Karpas-422 (cell line): Measurements from ENCODE around the gene GPSM3. TPM values are rescaled to one million over a fixed set of nuclear protein-coding genes. Genes with fewer than 3 reads are reported as not detected.
"Not testable (repeated sequence)": the region's sequence is repeated elsewhere in the genome, so short reads cannot be mapped to it uniquely, and the experiment has no call there.

Experiments
- DNase-seq: peaks from one replicate; pipeline ENCODE4 v3.0.0-alpha.2; 2015
- H2AFZ ChIP-seq: fragments of 200-600 bp; sonication (generic); 2 replicates; pipeline ENCODE4 v1.6.1; 2014; ENCODE audit warnings: antibody characterized with exemption, low read length, mixed read lengths
- H3K27ac ChIP-seq: fragments of 200-600 bp; sonication (generic); 2 replicates; pipeline ENCODE4 v1.5.1; 2014; ENCODE audit warnings: mild to moderate bottlenecking, low read length, moderate library complexity
- H3K27me3 ChIP-seq: fragments of 200-600 bp; sonication (generic); 2 replicates; pipeline ENCODE4 v1.6.1; 2014; ENCODE audit warnings: low read length, mixed read lengths
- H3K36me3 ChIP-seq: fragments of 200-600 bp; sonication (generic); 2 replicates; pipeline ENCODE4 v1.6.1; 2014; ENCODE audit warnings: low read length, mixed read lengths; ENCODE audit not compliant: insufficient read depth
- H3K4me1 ChIP-seq: fragments of 200-600 bp; sonication (generic); 2 replicates; pipeline ENCODE4 v1.6.1; 2014; ENCODE audit warnings: mild to moderate bottlenecking, low read length, mixed read lengths
- H3K4me2 ChIP-seq: fragments of 200-600 bp; sonication (generic); 2 replicates; pipeline ENCODE4 v1.6.1; 2014; ENCODE audit warnings: low read length, low read depth, mild to moderate bottlenecking; ENCODE audit not compliant: poor library complexity, severe bottlenecking
- H3K4me3 ChIP-seq: fragments of 200-600 bp; sonication (generic); 2 replicates; pipeline ENCODE4 v1.5.1; 2014; ENCODE audit warnings: mild to moderate bottlenecking, antibody characterized with exemption, low read length, mixed read lengths
- H3K79me2 ChIP-seq: fragments of 200-600 bp; sonication (generic); 2 replicates; pipeline ENCODE4 v1.6.1; 2014; ENCODE audit warnings: mild to moderate bottlenecking, low read length, mixed read lengths
- H3K9ac ChIP-seq: fragments of 200-600 bp; sonication (generic); 2 replicates; pipeline ENCODE4 v1.6.0; 2014; ENCODE audit warnings: low read length
- H3K9me2 ChIP-seq: fragments of 200-600 bp; sonication (generic), shearing (Covaris generic); replicated peaks from 2 replicates; pipeline ENCODE4 v1.6.0; 2014; ENCODE audit warnings: mild to moderate bottlenecking, low read length, moderate library complexity; ENCODE audit not compliant: insufficient read depth
- H3K9me3 ChIP-seq: fragments of 300-700, 200-600 bp; sonication (generic); 2 replicates; pipeline ENCODE4 v1.6.1; 2014; ENCODE audit warnings: low read length, mixed read lengths
- H4K20me1 ChIP-seq: fragments of 200-600 bp; sonication (generic); 2 replicates; pipeline ENCODE4 v1.6.1; 2014; ENCODE audit warnings: mild to moderate bottlenecking, antibody characterized with exemption, low read length, low read depth; ENCODE audit not compliant: insufficient read depth
- small RNA-seq: library from RNA; depleted of rRNA; stranded (forward); fragments of <200 nt; gene quantifications from one replicate; pipeline ENCODE3, GENCODE V24; 2014
- total RNA-seq: library from RNA; depleted of rRNA; stranded (reverse); fragments of >200 nt; shearing (Covaris generic); gene quantifications from 2 replicates; pipeline ENCODE4 v1.2.3, GENCODE V29; 2014; ENCODE audit warnings: low replicate concordance; rRNA removed

Gene GPSM3
- total RNA-seq, 1 experiment from 2014 or later: 66.5 TPM

- H3K4me2 ChIP-seq, H3K4me3 ChIP-seq: not testable (repeated sequence)
Observed at GRCh38 chr6:32144238-32144637, 48.2 kb downstream of the GPSM3 start.

More at GRCh38 chr6:32144238-32144637, 48.2 kb downstream of the GPSM3 start:
- not testable (repeated sequence) for H3K27me3 ChIP-seq, H2AFZ ChIP-seq, H3K4me1 ChIP-seq, H3K9me2 ChIP-seq, H3K36me3 ChIP-seq, H3K9me3 ChIP-seq, H3K27ac ChIP-seq, H3K9ac ChIP-seq, DNase-seq, H3K79me2 ChIP-seq, H4K20me1 ChIP-seq

Small RNA genes lying within 50 kb of the gene (small RNA-seq; reads per million reads assigned to genes)
- not detected for gene AL662884.1
- not detected for gene MIR6833

Other genes with a start within 250 kb of the GPSM3 start
- 0.22 TPM in 1 of 2 replicates, not detected in the other for gene CFB, start 246.5 kb downstream of the GPSM3 start, total RNA-seq
- 56.3 and 146 TPM in 2 replicates for gene NELFE, start 233.7 kb downstream of the GPSM3 start, total RNA-seq
- 43.7 and 60.0 TPM in 2 replicates for gene SKIC2, start 233.5 kb downstream of the GPSM3 start, total RNA-seq
- 20.8 and 25.0 TPM in 2 replicates for gene DXO, start 220.5 kb downstream of the GPSM3 start, total RNA-seq
- gene C4A, start 210.6 kb downstream of the GPSM3 start, total RNA-seq: 2.9 and 3.8 TPM in 2 replicates
- gene C4B, start 177.8 kb downstream of the GPSM3 start, total RNA-seq: 1.9 and 6.6 TPM in 2 replicates
- not detected in 2 replicates for gene CYP21A2, start 154.2 kb downstream of the GPSM3 start, total RNA-seq
- gene TNXB, start 83.3 kb downstream of the GPSM3 start, total RNA-seq: 0.22 and 2.1 TPM in 2 replicates
- 51.3 and 62.5 TPM in 2 replicates for gene ATF6B, start 64.4 kb downstream of the GPSM3 start, total RNA-seq
- gene FKBPL, start 62.4 kb downstream of the GPSM3 start, total RNA-seq: 7.0 and 12.4 TPM in 2 replicates
- 0.29 and 0.75 TPM in 2 replicates for gene PRRT1, start 40.7 kb downstream of the GPSM3 start, total RNA-seq
- 14.4 and 27.9 TPM in 2 replicates for gene PPT2, start 38.5 kb downstream of the GPSM3 start, total RNA-seq
- gene EGFL8, start 28.0 kb downstream of the GPSM3 start, total RNA-seq: 3.7 and 4.9 TPM in 2 replicates
- gene AGPAT1, start 16.6 kb downstream of the GPSM3 start, total RNA-seq: 54.8 and 74.5 TPM in 2 replicates
- gene RNF5, start 14.2 kb downstream of the GPSM3 start, total RNA-seq: 73.5 and 78.5 TPM in 2 replicates
- gene AGER, start 8.4 kb downstream of the GPSM3 start, total RNA-seq: 9.0 and 9.2 TPM in 2 replicates
- 51.7 and 84.0 TPM in 2 replicates for gene PBX2, start 2.4 kb downstream of the GPSM3 start, total RNA-seq
- 1.5 and 5.2 TPM in 2 replicates for gene NOTCH4, start 31.4 kb upstream of the GPSM3 start, total RNA-seq
- not detected in 2 replicates for gene TSBP1, start 179.3 kb upstream of the GPSM3 start, total RNA-seq
- not detected in 2 replicates for gene BTNL2, start 214.5 kb upstream of the GPSM3 start, total RNA-seq
- 1,241 and 1,934 TPM in 2 replicates for gene HLA-DRA, start 247.2 kb upstream of the GPSM3 start, total RNA-seq